Pancreas (tissue), 10 donors: ENCODE measurements around the gene PSMB2. TPM values are rescaled to one million over a fixed set of nuclear protein-coding genes. Genes with fewer than 3 reads are reported as not detected.

Experiments used
- ATAC-seq, 4 donors: fragments of 200-7000 bp; cut with Tn5 transposase; one replicate each; pipeline versions ENCODE4 v1.8.0 to v1.9.1; 2020; ENCODE audit warnings: mild to moderate bottlenecking in 4 of 4, moderate library complexity in 4 of 4
- DNase-seq, 6 donors: peaks; one replicate each; pipeline ENCODE4 v3.0.0-alpha.2; 2020
- FAIRE-seq: peaks from 2 replicates; lab custom pipeline; 2012; peaks lifted over from hg19 to GRCh38; lab: Jason Lieb, UNC
- H3K27ac ChIP-seq, 4 donors: fragments of 200-600 bp; sonication (generic); 1 replicate in 3 of 4; 2 replicates in 1 of 4; pipeline versions ENCODE4 v1.5.0 to v1.8.0; 2020
- H3K27me3 ChIP-seq, 4 donors: fragments of 200-600 bp; one replicate each; pipeline ENCODE4 v1.8.0; 2021
- H3K36me3 ChIP-seq, 3 donors: fragments of 200-600 bp; sonication (generic) in 1 of 3; one replicate each; pipeline versions ENCODE4 v1.5.0 to v1.8.0; 2020 to 2021
- H3K4me1 ChIP-seq, 3 donors: fragments of 200-600 bp; one replicate each; pipeline ENCODE4 v1.8.0; 2021
- H3K4me3 ChIP-seq, 4 donors: fragments of 200-600 bp; sonication (generic) in 2 of 4; one replicate each; pipeline versions ENCODE4 v1.5.0 to v1.8.0; 2020 to 2021
- H3K9me3 ChIP-seq, 4 donors: fragments of 200-600 bp; one replicate each; pipeline ENCODE4 v1.8.0; 2021
- WGBS, 2 donors: extraction: QIAGEN DNeasy Blood & Tissue Kit; methylation state at CpG; one replicate each; pipeline ENCODE4 v1.1.7; 2013; 5-methylcytosine and 5-hydroxymethylcytosine counted together
- intact Hi-C, 3 donors: fragments of 100-400 bp; cut with DNase I; formaldehyde crosslinking; loops; one replicate each; pipeline versions ENCODE4 v1.11.1 to v1.14.2; 2022
- polyA plus RNA-seq, 2 donors: library from polyadenylated mRNA; stranded (reverse); fragments of 200-250 nt; gene quantifications; one replicate each; pipeline ENCODE4 v1.2.3, GENCODE V29; 2013
- total RNA-seq, 6 donors: library from RNA; stranded (reverse); fragmentation: NEBNext Ultra II Directional in 4 of 6; extraction: Animal tissue kit (Norgen Biotek cat#: 25700) in 4 of 6; gene quantifications; one replicate each; pipeline versions ENCODE4 v1.2.1 to v1.2.4, GENCODE V29; 2021 to 2023
- TF ChIP-seq, protein P1 (sequence below), 4 donors: fragments of 200-600 bp; sonication (generic) in 3 of 4; IDR thresholded peaks; one replicate each; pipeline versions ENCODE4 v1.5.0 to v1.8.0; 2021; ENCODE audit warnings: antibody characterized with exemption in 4 of 4
- donor health status: healthy with polysubstance abuse.
- donor health status: DM: no; HTN: no; CAD: no; lungs with moderate emphysema.
- donor health status: DM: no; HTN: no; CAD: no.
- donor health status: control.
- donor health status: control.
- donor health status: Bipolar disorder and iron deficiency.
- donor health status: DM: yes; HTN: yes; CAD: no.
- donor health status: DM: no; HTN: no; CAD: no.
- donor health status: DM: no; HTN: no; CAD: no.
- donor health status: DM: yes; HTN: yes; CAD: no.

Gene PSMB2
- total and polyA plus RNA-seq, 8 donors = 13.2 to 24.2 (median 21.0) TPM

DNA sequence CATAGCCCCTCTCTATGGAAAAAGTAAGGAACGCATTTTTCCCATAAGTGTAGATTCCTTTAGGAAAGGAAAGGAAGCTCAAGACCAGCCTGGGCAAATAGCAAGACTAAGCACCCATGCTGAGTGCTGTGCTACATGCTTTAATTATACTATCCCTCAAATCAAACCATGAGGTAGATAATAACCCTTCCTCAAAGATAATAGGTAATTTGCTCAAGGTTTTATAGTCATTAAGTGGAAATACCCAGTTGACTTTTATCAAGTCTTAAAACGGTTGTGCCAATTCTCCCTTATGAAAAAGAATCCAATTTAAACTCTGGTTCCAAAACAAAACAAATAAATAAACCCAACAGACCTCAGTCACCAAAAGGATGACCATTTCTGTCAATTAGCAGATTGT lies 87.5 kb downstream of the PSMB2 start:
- Histone ChIP-seq H3K4me1 (peaks cover 32 to 39% (median 35%) of the 10 kb centered on the region in 3 donors), H3K9me3 (no peaks in the 10 kb centered on the region), H3K36me3 (peaks cover 0 to 22% (median 0%) of the 10 kb centered on the region in 3 donors), H3K27ac (peak overlapping the region in 2 of 4 donors; percentile 94 to 99), H3K4me3 (peak overlapping the region in 1 of 4 donors; percentile 75), H3K27me3 (no peaks in the 10 kb centered on the region)
- TF ChIP-seq, protein P1, sequence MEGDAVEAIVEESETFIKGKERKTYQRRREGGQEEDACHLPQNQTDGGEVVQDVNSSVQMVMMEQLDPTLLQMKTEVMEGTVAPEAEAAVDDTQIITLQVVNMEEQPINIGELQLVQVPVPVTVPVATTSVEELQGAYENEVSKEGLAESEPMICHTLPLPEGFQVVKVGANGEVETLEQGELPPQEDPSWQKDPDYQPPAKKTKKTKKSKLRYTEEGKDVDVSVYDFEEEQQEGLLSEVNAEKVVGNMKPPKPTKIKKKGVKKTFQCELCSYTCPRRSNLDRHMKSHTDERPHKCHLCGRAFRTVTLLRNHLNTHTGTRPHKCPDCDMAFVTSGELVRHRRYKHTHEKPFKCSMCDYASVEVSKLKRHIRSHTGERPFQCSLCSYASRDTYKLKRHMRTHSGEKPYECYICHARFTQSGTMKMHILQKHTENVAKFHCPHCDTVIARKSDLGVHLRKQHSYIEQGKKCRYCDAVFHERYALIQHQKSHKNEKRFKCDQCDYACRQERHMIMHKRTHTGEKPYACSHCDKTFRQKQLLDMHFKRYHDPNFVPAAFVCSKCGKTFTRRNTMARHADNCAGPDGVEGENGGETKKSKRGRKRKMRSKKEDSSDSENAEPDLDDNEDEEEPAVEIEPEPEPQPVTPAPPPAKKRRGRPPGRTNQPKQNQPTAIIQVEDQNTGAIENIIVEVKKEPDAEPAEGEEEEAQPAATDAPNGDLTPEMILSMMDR (IDR thresholded peaks at IDR 0.05) = no peak
- 36 to 48% methylated on average over 2 of the region's 2 CpGs for WGBS, 2 donors
- ATAC-seq (no peak), DNase-seq (no peak), FAIRE-seq (no peak)
- intact Hi-C loops = no loop called here

Other genes with a start within 250 kb of the PSMB2 start
- 10 to 100 TPM; 41.7 to 50.8 (median 45.7) TPM for gene KIAA0319L, start 84.1 kb downstream of the PSMB2 start, total RNA-seq
- 10 to 100 TPM; 22.9 to 37.4 TPM for gene KIAA0319L, start 84.1 kb downstream of the PSMB2 start, polyA plus RNA-seq
- gene NCDN, start 83.7 kb downstream of the PSMB2 start, total RNA-seq = 10 to 100 TPM in 1 of 6 donors, 1 to 10 TPM in 5; 4.4 to 12.8 (median 6.9) TPM
- gene NCDN, start 83.7 kb downstream of the PSMB2 start, polyA plus RNA-seq = 10 to 100 TPM in 1 of 2 donors, 1 to 10 TPM in 1; 7.4 to 11.0 TPM
- gene TFAP2E, start 68.2 kb downstream of the PSMB2 start, total RNA-seq = under 1 TPM; 0.08 to 0.87 (median 0.21) TPM
- 1 to 10 TPM; 1.1 to 2.0 TPM for gene TFAP2E, start 68.2 kb downstream of the PSMB2 start, polyA plus RNA-seq
- 1 to 10 TPM; 1.5 to 5.2 (median 2.5) TPM for gene C1orf216, start 77.4 kb upstream of the PSMB2 start, total RNA-seq
- 1 to 10 TPM; 3.3 to 3.7 TPM for gene C1orf216, start 77.4 kb upstream of the PSMB2 start, polyA plus RNA-seq
- gene CLSPN, start 128.5 kb upstream of the PSMB2 start, total RNA-seq = under 1 TPM in 5 of 6 donors, not detected in 1; 0.12 to 1.00 (median 0.49) TPM
- gene CLSPN, start 128.5 kb upstream of the PSMB2 start, polyA plus RNA-seq = under 1 TPM in 1 of 2 donors, not detected in 1; 0.23 TPM
- gene AGO4, start 166.5 kb upstream of the PSMB2 start, total RNA-seq = 10 to 100 TPM in 1 of 6 donors, 1 to 10 TPM in 5; 3.2 to 10.7 (median 7.2) TPM
- gene AGO4, start 166.5 kb upstream of the PSMB2 start, polyA plus RNA-seq = 1 to 10 TPM; 4.9 to 6.0 TPM
- gene AGO1, start 241.7 kb upstream of the PSMB2 start, total RNA-seq = 10 to 100 TPM; 10.2 to 18.7 (median 13.2) TPM
- gene AGO1, start 241.7 kb upstream of the PSMB2 start, polyA plus RNA-seq = 1 to 10 TPM; 2.7 to 3.3 TPM